SK-N-SH (cell line): ENCODE measurements around the gene LYL1. TPM values are rescaled to one million over a fixed set of nuclear protein-coding genes. Genes with fewer than 3 reads are reported as not detected.
A peak's percentile ranks its signal among the peaks of the same experiment; 100 is the strongest.

Experiments
- CTCF ChIA-PET: fragments of 300-600, 350-600 bp; formaldehyde crosslinking; extraction: SDS; loops from one replicate; lab custom pipeline; 2021; lab: Yijun Ruan, JAX
- POLR2A ChIA-PET: fragments of 350-600 bp; sonication (Branson Sonifier 250); formaldehyde crosslinking; extraction: SDS; loops from one replicate; lab custom pipeline; 2020; ENCODE audit warnings: antibody characterized with exemption, inconsistent platforms; lab: Yijun Ruan, JAX
- DNase-seq: peaks from one replicate; pipeline ENCODE4 v3.0.0; 2012
- H2AFZ ChIP-seq: fragments of 200-600 bp; sonication (generic); 2 replicates; pipeline ENCODE4 v1.8.1; 2016; ENCODE audit warnings: antibody characterized with exemption, mild to moderate bottlenecking, low read depth
- H3F3A ChIP-seq: fragments of 200-600 bp; sonication (generic); replicated peaks from 2 replicates; pipeline ENCODE3; 2016; ENCODE audit warnings: antibody characterized with exemption, mild to moderate bottlenecking; ENCODE audit not compliant: insufficient read depth
- H3K27ac ChIP-seq, 2 experiments: fragments of 200-500 bp in 1 of 2; fragments of 200-600 bp in 1 of 2; sonication (Bioruptor generic) in 1 of 2; sonication (generic), shearing (Covaris generic) in 1 of 2; 2 replicates each; pipeline versions ENCODE4 v1.5.1 to v1.6.1; 2014 to 2016; ENCODE audit warnings: low read depth in 2 of 2, inconsistent platforms in 1 of 2, low read length in 1 of 2, mild to moderate bottlenecking in 1 of 2, mixed read lengths in 1 of 2
- H3K27me3 ChIP-seq: fragments of 200-600 bp; sonication (generic), shearing (Covaris generic); 2 replicates; pipeline ENCODE4 v1.6.1; 2016; ENCODE audit warnings: mixed run types; ENCODE audit not compliant: insufficient read depth
- H3K36me3 ChIP-seq, 2 experiments: fragments of 200-500 bp in 1 of 2; fragments of 200-600 bp in 1 of 2; sonication (Bioruptor generic) in 1 of 2; sonication (generic) in 1 of 2; replicated peaks in 1 of 2; 2 replicates each; pipeline versions ENCODE3 to v1.5.1; 2014 to 2016; ENCODE audit warnings: low read length in 1 of 2, mild to moderate bottlenecking in 1 of 2; ENCODE audit not compliant: insufficient read depth in 2 of 2, control insufficient read depth in 1 of 2
- H3K4me1 ChIP-seq, 2 experiments: fragments of 200-500 bp in 1 of 2; fragments of 200-600 bp in 1 of 2; sonication (Bioruptor generic) in 1 of 2; sonication (generic), shearing (Covaris generic) in 1 of 2; 2 replicates each; pipeline versions ENCODE4 v1.5.1 to v1.6.1; 2014 to 2016; ENCODE audit warnings: low read depth in 1 of 2, low read length in 1 of 2, mixed run types in 1 of 2; ENCODE audit not compliant: insufficient read depth in 2 of 2, control insufficient read depth in 1 of 2
- H3K4me2 ChIP-seq: fragments of 200-600 bp; sonication (generic), shearing (Covaris generic); 2 replicates; pipeline ENCODE4 v1.6.1; 2017; ENCODE audit warnings: mixed run types
- H3K4me3 ChIP-seq, 2 experiments: fragments of 200-500 bp in 1 of 2; fragments of 200-600 bp in 1 of 2; sonication (Bioruptor generic) in 1 of 2; sonication (generic), shearing (Covaris generic) in 1 of 2; 2 replicates each; pipeline versions ENCODE4 v1.5.1 to v1.8.1; 2014 to 2016; ENCODE audit warnings: low read depth in 2 of 2, inconsistent platforms in 1 of 2, low read length in 1 of 2, mild to moderate bottlenecking in 1 of 2, mixed read lengths in 1 of 2, moderate library complexity in 1 of 2
- H3K79me2 ChIP-seq: fragments of 200-600 bp; sonication (generic); 2 replicates; pipeline ENCODE4 v1.8.1; 2017; ENCODE audit warnings: mild to moderate bottlenecking; ENCODE audit not compliant: insufficient read depth
- H3K9ac ChIP-seq: fragments of 200-600 bp; sonication (generic); 2 replicates; pipeline ENCODE4 v1.6.1; 2017; ENCODE audit warnings: mixed run types
- H3K9me2 ChIP-seq: fragments of 200-600 bp; sonication (generic); 2 replicates; pipeline ENCODE4 v1.6.1; 2017; ENCODE audit warnings: mixed run types
- H3K9me3 ChIP-seq: fragments of 200-600 bp; sonication (generic); 2 replicates; pipeline ENCODE4 v1.6.1; 2017; ENCODE audit warnings: mixed run types, mild to moderate bottlenecking, moderate library complexity
- H4K20me1 ChIP-seq: fragments of 200-600 bp; sonication (generic); 2 replicates; pipeline ENCODE4 v1.6.1; 2017; ENCODE audit warnings: mild to moderate bottlenecking, mixed run types; ENCODE audit not compliant: insufficient read depth
- CHD2 ChIP-seq: fragments of 150-350 bp; IDR thresholded peaks from 2 replicates; pipeline ENCODE4 v1.6.1; 2018; ENCODE audit warnings: low read length; ENCODE audit not compliant: partially characterized antibody
- ELF1 ChIP-seq: IDR thresholded peaks from 2 replicates; pipeline ENCODE4 v1.4.0; 2012
- EP300 ChIP-seq, 2 experiments: IDR thresholded peaks; 2 replicates each; pipeline versions ENCODE4 v1.4.0 to v1.6.1; 2012; ENCODE audit warnings: borderline replicate concordance in 1 of 2, low read depth in 1 of 2, low read length in 1 of 2
- FOXJ3 ChIP-seq: sonication (generic); formaldehyde crosslinking; IDR thresholded peaks from 2 replicates; pipeline ENCODE4 v1.5.1; 2020; ENCODE audit warnings: mild to moderate bottlenecking, missing genetic modification reagents
- GATA2 ChIP-seq: sonication (generic); formaldehyde crosslinking; IDR thresholded peaks from 2 replicates; pipeline ENCODE4 v1.5.0; 2020; ENCODE audit warnings: mild to moderate bottlenecking, missing genetic modification reagents
- POLR2AphosphoS5 ChIP-seq: IDR thresholded peaks from 2 replicates; pipeline ENCODE4 v1.6.1; 2012; ENCODE audit warnings: low read depth, low read length
- RFX5 ChIP-seq: IDR thresholded peaks from 2 replicates; pipeline ENCODE4 v1.6.1; 2012; ENCODE audit warnings: mild to moderate bottlenecking, improper control_type of control experiment, low read length
- TAF1 ChIP-seq: IDR thresholded peaks from 2 replicates; pipeline ENCODE4 v1.6.1; 2012; ENCODE audit warnings: low read depth, mild to moderate bottlenecking, low read length, moderate library complexity, borderline replicate concordance
- WGBS: methylation state at CpG from one replicate; pipeline ENCODE4 v1.1.6; 2017; ENCODE audit warnings: low lambda C conversion rate; 5-methylcytosine and 5-hydroxymethylcytosine counted together
- polyA plus RNA-seq, 3 experiments: library from polyadenylated mRNA; depleted of rRNA; stranded (reverse); fragments of >200 nt; gene quantifications; 2 replicates each; pipeline ENCODE4 v1.2.3, GENCODE V29; 2012
- TF ChIP-seq, protein P1 (sequence below): IDR thresholded peaks from 2 replicates; pipeline ENCODE4 v1.4.0; 2012; ENCODE audit warnings: low read depth
- TF ChIP-seq, protein P2 (sequence below): fragments of 200-600 bp; sonication (generic); IDR thresholded peaks from 2 replicates; pipeline ENCODE4 v1.6.1; 2017; ENCODE audit warnings: antibody characterized with exemption, mild to moderate bottlenecking, moderate library complexity
- TF ChIP-seq, protein P3 (sequence below): fragments of 150-350 bp; IDR thresholded peaks from 2 replicates; pipeline ENCODE4 v1.6.1; 2016; ENCODE audit warnings: mild to moderate bottlenecking, low read depth, low read length

The LYL1 gene
- polyA plus RNA-seq, 1 of the 3 experiments (the other 2 are of a cell fraction), result 2.2 TPM

DNA sequence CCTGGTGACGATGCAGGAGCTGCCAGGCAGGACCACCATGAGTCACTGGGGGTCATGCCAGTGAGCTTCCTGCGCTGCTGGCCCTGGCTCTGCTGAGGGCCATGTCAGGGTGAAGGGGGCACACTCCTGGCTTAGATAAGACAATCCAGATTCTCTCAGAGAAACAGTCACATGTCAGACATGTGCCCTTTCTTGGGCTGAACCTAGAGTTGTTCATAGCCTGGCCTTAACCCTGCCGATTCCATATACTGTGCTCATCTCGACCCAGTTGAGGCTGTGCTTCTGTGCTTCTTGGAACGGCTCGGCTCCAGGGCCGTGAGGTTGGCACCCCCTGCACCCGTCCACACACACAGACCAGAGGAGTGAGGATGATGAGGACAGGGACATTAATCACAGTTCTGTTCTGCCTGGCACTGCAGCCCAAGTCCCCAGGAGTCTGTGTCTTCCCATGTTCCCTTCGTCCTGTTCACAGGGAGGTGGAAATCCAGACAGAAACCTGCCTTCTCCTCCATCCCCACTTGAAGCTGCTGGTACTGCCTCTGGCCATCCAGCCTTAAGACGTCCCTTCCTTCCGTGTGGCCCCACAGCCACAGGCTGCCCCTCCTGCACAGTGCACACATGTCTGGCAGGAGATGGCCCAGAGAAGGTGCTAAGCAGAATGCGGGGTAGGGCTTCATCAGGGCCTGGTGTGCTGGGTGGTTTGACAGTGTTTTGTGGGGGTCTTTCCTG, 50.0 kb downstream of the LYL1 start (continued):
- TF ChIP-seq TAF1 (no peak), RFX5 (no peak), CHD2 (no peak)

DNA sequence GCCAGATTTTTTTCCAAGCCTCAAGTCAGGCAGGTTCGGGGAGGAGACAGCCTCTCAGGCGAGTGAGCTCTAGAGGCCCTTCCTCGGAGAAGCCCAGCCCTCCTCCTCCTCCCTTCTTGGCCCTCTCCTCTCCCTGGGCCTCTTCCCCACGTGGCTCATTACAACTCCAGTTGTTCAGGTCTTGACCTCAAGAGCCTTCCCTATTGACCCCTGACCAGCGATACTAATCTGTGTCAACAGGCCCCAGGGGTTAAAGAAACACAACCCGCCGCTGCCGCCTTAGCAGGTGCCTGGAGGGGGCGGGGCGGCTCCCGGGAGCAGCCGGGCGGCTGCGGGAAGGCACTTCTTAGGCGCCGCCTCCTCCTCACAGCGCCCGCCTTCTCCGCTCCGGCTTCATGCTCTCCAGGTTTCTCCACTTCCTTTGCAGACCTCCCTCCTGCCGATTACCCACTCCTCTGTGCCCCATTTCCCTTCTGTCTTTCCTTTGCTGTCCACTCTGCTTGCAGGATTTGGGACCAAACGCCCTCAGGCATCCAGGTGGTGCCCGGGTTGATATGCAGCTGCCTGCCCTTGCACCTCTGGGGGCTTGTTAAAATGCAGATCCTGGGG, 51.0 kb downstream of the LYL1 start:
- Histone ChIP-seq H3K9ac (no peak overlapping the region), H3K4me3 (no peak overlapping the region)

More for the DNA sequence above, 51.0 kb downstream of the LYL1 start:
- no peak for DNase-seq
- Histone ChIP-seq H4K20me1 (no peaks in the 10 kb centered on the region), H2AFZ (no peak overlapping the region), H3K27ac (peak overlapping the region; percentile 100; a peak in 1 of 4 replicates), H3K9me2 (no peaks in the 10 kb centered on the region), H3K9me3 (no peaks in the 10 kb centered on the region), H3F3A (peaks cover 32% of the 10 kb centered on the region), H3K79me2 (peaks cover 42% of the 10 kb centered on the region), H3K4me1 (peaks cover 60 to 68% of the 10 kb centered on the region in 2 experiments), H3K4me2 (no peak overlapping the region), H3K27me3 (no peaks in the 10 kb centered on the region), H3K36me3 (peaks cover 0 to 3% of the 10 kb centered on the region in 2 experiments)
- 79% methylated on average over 23 of the region's 23 CpGs for WGBS
- TF ChIP-seq, protein P1, sequence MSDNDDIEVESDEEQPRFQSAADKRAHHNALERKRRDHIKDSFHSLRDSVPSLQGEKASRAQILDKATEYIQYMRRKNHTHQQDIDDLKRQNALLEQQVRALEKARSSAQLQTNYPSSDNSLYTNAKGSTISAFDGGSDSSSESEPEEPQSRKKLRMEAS, result no peak
- TF ChIP-seq EP300 (IDR thresholded peaks at IDR 0.05; ENCODE audit: borderline replicate concordance in 1 of 2, low read depth in 1 of 2, low read length in 1 of 2) (no peak), POLR2AphosphoS5 (no peak), GATA2 (CRISPR knock-in tag) (no peak), ELF1 (no peak), FOXJ3 (no peak)
- TF ChIP-seq, protein P2, sequence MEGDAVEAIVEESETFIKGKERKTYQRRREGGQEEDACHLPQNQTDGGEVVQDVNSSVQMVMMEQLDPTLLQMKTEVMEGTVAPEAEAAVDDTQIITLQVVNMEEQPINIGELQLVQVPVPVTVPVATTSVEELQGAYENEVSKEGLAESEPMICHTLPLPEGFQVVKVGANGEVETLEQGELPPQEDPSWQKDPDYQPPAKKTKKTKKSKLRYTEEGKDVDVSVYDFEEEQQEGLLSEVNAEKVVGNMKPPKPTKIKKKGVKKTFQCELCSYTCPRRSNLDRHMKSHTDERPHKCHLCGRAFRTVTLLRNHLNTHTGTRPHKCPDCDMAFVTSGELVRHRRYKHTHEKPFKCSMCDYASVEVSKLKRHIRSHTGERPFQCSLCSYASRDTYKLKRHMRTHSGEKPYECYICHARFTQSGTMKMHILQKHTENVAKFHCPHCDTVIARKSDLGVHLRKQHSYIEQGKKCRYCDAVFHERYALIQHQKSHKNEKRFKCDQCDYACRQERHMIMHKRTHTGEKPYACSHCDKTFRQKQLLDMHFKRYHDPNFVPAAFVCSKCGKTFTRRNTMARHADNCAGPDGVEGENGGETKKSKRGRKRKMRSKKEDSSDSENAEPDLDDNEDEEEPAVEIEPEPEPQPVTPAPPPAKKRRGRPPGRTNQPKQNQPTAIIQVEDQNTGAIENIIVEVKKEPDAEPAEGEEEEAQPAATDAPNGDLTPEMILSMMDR, result no peak
- TF ChIP-seq, protein P3, sequence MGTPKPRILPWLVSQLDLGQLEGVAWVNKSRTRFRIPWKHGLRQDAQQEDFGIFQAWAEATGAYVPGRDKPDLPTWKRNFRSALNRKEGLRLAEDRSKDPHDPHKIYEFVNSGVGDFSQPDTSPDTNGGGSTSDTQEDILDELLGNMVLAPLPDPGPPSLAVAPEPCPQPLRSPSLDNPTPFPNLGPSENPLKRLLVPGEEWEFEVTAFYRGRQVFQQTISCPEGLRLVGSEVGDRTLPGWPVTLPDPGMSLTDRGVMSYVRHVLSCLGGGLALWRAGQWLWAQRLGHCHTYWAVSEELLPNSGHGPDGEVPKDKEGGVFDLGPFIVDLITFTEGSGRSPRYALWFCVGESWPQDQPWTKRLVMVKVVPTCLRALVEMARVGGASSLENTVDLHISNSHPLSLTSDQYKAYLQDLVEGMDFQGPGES, result no peak
- POLR2A ChIA-PET, result interaction anchor here (1.5 kb wide), 1 partner anchor 9 kb away, joined by 4 read pairs; no protein-coding TSS in a partner anchor
- CTCF ChIA-PET, result interaction anchor here (1.2 to 35.2 kb wide), 6 partner anchors 10 to 86 kb away, joined by 5 to 506 read pairs (median 96); no protein-coding TSS in a partner anchor
